Activated CD8-positive, alpha-beta memory T cell treated with anti-CD3 and anti-CD28 coated beads, Interleukin-2, amount 50 U/mL, for 1 hour (primary cell): Measurements from ENCODE around the gene HLA-DOA.

ENCODE experiments used
- DNase-seq: peaks from one replicate; pipeline ENCODE4 v3.0.0-alpha.2; 2020; ENCODE audit errors: extremely low read depth

Gene HLA-DOA

DNA sequence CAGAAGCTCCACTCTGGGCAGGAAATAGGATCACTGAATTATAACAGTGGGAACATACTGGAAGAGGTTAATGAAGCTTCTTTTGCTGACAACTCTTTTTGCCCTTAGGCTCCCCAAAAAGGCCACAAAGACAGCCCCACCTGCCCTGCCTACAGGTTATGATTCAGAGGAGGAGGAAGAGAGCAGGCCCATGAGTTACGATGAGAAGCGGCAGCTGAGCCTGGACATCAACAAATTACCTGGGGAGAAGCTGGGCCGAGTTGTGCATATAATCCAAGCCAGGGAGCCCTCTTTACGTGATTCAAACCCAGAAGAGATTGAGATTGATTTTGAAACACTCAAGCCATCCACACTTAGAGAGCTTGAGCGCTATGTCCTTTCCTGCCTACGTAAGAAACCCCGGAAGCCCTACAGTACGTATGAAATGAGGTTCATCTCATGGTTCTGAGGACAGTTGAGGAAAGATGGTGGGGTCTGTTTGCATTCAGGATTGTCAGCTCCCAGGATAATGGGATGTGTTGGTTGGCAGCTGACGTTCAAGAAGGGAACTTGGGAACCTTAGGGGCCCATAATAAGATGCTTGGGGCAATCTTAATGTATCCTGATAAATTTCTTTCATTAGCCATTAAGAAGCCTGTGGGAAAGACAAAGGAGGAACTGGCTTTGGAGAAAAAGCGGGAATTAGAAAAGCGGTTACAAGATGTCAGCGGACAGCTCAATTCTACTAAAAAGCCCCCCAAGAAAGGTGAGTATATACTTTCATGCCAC is 29.5 kb downstream of the HLA-DOA start:
- no peak for DNase-seq

DNA sequence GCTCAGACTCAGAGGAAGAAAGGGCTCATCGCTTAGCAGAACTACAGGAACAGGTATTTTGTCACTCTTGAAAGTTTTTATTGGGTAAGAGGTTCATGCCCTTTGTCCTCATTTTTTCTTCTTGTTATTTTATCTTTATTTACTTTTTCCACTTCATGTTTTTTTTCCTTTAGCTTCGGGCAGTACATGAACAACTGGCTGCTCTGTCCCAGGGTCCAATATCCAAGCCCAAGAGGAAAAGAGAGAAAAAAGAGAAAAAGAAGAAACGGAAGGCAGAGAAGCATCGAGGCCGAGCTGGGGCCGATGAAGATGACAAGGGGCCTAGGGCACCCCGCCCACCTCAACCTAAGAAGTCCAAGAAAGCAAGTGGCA is 31.5 kb downstream of the HLA-DOA start:
- DNase-seq, result no peak

DNA sequence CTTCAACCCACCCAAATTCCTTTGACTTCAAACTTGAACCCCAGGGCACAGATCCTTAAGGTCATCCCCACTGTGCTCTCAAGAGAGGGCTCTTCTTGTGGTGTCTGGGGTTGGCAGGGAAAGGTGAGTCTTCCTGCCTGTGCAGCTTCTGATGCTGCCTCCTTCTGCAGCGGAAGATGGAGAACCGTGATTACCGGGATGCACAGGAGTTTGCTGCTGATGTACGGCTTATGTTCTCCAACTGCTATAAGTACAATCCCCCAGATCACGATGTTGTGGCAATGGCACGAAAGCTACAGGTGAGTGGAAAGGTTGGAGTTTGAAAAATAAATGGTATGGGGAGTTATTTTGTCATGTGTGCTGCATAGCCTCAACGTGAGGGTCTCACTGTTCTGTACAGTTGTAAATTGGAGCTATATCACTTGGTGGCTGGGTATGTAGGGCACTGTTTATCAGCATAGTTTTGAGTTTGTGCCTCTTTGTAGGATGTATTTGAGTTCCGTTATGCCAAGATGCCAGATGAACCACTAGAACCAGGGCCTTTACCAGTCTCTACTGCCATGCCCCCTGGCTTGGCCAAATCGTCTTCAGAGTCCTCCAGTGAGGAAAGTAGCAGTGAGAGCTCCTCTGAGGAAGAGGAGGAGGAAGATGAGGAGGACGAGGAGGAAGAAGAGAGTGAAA is 32.0 kb downstream of the HLA-DOA start:
- DNase-seq, result no peak

DNA sequence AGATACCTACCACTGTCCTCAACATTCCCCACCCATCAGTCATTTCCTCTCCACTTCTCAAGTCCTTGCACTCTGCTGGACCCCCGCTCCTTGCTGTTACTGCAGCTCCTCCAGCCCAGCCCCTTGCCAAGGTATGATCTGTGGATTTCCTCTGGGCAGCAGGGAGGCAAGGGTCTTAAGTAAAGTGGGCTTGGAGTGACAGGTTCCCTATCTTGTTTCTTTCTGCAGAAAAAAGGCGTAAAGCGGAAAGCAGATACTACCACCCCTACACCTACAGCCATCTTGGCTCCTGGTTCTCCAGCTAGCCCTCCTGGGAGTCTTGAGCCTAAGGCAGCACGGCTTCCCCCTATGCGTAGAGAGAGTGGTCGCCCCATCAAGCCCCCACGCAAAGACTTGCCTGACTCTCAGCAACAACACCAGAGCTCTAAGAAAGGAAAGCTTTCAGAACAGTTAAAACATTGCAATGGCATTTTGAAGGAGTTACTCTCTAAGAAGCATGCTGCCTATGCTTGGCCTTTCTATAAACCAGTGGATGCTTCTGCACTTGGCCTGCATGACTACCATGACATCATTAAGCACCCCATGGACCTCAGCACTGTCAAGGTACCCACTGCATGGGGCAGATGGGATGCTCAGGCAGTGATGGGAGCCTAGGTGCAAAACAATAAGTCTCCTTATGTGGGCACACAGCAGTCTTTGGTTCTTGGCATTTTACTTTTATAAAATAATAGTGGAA is 32.9 kb downstream of the HLA-DOA start:
- no peak for DNase-seq

DNA sequence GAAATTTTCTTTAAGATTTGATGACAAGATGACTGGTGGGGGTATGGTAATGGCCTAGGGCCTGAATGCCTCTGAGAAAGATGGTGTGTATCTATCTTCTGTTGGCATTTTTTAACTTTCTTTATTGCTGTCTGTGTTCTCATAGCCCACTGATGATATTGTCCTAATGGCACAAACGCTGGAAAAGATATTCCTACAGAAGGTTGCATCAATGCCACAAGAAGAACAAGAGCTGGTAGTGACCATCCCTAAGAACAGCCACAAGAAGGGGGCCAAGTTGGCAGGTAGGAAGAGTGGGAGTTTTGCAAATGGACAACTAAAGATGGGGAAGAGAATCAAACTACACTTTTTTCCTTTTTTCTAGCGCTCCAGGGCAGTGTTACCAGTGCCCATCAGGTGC is 33.5 kb downstream of the HLA-DOA start:
- no peak for DNase-seq

DNA sequence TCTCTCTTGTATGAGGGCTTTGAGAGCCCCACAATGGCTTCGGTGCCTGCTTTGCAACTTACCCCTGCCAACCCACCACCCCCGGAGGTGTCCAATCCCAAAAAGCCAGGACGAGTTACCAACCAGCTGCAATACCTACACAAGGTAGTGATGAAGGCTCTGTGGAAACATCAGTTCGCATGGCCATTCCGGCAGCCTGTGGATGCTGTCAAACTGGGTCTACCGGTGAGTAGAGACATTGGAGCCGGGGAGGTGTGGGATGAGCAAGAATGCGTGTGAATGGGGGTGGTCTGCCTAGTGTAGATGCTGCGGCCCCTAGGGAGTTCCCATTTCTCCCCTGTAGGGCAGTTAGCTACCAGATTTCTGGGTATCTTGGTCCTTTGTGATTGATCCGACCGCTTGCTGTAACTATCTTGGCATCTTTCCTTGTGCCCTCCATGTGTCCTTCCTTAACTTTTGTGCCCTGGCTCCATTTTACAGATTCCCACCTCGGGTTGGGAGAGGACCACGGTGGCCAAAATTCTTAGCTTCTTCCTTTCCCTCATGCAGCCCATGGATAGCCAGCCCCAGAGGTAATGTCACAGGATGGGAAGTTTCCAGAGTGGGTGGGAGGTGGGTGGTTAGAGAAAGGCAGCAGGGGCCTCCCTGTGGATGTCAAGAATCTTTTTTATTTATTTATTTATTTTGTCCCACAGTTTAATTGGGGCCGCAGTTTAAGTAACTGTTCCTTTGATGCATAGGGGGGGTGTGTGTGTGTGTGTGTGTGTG is 34.7 kb downstream of the HLA-DOA start:
- DNase-seq, result no peak

DNA sequence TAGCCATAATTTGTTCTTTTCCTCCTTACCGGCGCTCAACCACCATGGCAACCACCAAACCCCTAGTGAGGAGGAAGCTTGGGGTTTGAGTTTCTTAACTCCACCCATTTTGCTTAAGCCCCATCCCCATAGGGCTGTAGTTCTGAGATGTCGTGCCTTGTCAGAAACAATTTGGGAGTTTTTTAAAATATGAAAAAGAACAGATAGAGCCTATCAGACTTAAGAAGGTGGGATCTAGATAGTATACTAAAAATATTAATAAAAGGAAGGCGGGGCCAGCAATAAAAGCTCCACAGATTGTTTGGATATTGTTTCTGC is 35.4 kb downstream of the HLA-DOA start:
- DNase-seq, result no peak

DNA sequence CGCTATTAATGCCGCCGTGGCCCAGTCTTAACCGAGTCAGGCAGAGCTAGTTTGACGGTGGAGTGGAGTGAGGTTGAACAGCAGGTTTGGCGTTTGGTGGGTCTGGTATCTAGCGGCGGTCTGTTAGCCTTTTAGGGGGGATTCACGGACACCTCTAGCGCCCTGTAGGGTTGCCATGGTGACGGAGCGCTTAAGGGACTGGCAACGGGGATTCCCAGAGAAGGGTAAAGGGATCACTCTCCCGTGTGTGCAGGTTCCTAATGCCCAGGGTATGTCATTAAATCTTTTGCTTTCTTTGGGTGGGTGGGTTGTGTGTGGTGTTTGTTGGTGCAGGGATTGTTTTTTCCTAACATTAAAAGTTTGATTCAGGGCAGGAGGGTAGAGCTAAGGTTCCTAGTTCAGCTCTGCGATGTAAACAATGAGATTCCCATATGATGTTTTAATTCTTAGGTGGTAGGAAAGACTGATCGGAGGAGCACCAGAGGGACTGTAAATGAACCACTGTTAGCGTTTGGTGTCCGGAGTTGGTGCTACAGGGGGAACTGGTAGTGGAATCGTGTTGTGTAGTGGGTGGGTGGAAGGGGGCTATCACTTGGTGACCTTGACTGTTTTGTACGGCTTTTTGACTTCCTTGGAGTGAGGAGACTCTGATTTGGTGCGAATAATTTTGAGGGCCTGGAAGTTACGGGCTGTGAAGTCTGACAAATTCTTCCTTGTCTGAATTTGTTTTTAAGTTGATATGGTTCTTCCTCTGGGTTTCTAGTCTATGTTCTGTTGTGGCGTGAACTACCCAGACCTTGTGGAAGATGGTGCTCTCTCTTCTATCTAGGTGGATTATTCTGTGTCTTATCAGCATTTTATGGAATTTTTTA is 36.0 kb downstream of the HLA-DOA start:
- peak; percentile 55 for DNase-seq

DNA sequence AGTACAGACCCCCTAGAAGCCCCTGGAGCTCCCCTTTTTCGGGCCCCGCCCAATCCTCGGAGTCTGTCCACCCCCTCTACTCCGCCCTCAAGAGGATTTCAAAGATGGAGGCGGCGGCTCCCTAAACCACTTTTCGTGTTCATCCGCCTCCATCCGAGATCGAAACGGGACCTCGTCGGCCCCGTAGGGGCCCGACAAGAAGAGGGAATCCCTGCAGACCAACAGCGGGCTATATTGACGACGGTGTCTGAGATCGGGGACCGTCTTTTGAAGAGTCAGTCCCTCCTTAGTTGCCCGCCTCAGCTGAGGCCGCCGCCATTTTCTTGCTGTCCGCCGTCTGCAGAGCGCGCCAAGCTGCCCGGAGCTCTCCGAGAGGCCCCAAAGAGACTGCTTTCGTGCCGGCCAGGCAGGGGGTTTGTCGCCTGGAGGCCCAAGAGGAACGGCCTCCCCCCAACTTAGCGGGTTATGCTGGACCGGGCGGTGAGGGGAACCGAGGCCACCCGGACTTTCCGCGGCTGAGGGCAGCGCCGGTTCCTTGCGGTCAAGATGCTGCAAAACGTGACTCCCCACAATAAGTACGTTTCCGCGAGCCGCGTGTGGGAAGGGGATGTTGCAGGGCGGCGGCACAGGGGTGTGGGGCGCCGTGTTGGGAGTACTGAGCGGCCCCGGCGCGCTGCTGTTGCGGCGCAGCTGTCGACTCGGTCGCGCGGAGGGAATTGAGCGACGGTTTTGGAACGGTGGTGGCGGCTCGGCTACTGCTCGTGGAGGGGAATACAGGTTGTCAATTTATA is 36.8 kb downstream of the HLA-DOA start:
- DNase-seq, result no peak

DNA sequence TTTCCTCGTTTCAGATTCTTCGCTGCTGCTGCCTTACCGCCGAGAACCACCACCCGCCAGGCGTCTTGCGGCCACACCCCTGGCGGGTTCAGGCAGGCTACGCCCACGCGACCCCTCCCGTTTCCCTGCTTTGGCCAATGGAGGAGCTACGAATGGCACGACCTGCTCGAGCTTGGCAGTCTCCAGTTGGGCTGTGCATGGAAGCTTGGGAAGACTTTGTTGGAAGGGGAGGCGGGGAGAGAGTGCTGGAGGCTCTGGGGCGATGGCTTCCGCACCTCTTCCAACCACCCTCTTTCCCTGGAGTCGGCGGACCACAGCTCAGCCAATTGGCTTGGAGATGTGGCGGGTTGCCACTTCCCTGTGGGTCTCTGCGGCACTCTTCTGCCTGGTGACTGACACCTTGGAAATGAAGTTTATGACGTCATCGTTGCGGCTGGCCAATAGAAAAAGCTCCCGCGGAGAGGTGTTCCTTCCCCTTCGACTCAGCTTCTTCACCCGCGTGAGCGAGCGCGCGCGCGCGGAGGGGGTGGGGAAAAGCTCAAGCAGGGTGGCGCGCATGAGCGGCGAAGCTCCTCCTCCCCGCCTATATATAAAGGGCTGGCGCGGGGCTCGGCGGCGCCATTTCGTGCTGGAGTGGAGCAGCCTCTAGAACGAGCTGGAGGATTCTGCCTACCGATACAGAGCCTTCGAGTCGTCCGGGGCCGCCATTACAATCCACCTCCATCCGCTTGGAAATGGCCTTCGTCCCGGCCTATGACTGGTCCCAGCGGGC is 37.6 kb downstream of the HLA-DOA start:
- peak; percentile 98 for DNase-seq

DNA sequence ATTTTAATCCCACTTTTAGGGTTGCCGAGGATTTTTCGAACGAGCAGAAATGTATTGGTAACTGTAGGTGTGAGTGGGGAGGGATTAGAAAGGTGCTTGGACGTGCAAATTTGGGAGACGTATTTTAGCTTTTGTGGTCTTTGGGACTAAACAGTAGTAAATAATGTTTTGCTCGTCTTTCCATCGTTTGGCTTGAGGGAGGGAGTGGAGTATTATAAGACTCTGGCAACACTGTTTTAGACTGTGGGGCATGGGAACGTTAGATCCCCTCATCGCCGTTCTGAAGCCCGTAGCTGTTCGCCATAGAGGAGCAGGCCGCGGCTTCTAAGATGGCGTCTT is 38.2 kb downstream of the HLA-DOA start:
- no peak for DNase-seq

DNA sequence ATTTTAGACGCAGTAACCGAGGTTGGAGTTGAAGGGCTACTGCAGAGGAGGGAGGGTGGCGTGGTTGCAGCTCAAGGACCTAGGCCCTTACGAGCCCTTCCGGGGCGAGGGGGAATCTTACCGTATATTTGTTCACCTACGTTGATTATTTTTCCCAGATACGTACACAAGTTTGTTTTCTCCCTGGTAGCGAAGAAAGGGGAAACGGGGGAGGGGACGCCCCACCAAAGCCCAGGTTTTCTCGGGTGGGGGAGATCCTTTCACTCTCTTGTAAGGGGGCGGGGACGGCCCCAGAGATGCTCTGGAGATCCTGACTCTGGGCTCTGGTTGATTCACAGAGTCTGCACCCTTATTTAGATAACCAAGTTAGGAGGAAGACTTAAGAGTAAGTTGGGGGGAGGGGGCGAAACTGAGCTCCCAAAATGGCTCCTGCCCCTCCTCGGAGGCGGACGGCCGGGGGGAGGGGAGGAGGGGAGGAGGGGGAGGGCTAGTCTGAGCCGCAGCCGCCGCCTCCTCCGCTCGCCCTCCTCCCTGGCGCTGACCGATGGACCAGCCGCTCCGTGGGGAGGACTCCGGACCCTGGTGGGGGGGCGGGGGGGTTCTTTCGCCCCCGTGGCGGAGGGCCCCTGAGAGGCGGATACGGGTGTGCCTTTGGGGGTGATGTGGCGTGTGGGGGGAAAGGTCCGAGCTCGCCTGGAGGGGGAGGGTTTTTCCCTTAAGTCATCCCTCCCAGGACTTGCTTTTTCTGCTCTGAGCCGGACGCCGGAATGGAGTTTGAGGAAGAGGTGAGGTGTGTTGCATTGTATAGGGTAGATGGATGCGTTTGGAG is 38.8 kb downstream of the HLA-DOA start:
- no peak for DNase-seq

DNA sequence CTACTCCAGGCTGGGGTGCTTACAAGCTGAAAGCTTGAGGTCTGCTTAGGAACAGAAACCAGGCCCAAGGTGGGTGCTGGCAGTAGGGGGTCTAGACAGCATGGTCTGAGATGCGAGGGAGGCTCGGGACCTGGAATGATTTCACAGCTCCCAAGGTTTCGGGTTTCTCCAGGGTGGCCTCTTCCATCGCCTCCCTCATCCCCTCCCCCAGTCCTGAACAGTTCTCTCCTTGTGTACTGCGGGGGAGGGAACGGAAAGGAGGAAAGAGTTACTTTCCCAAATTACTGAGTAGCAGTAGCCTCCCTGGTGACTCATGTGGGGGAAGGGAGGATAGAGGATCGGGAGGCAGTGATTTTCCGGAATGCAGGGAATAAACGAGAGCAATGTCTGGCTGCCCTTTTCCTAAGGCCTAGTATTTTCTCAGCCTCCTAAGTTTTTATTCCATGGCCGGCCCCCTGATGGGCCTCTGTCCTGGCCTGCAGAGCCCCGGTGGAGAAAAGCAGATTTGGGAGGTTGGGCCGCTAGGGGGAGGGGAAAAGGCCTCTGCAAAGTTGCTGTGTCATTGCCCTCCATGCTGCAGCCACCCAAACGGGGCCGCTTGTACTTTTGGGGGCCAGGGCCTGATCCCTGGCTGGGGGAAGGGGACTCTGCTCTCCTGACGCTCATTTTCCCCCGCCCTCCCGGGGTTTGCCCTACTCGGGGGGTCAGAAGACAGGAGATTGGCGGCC is 39.5 kb downstream of the HLA-DOA start:
- DNase-seq, result no peak

DNA sequence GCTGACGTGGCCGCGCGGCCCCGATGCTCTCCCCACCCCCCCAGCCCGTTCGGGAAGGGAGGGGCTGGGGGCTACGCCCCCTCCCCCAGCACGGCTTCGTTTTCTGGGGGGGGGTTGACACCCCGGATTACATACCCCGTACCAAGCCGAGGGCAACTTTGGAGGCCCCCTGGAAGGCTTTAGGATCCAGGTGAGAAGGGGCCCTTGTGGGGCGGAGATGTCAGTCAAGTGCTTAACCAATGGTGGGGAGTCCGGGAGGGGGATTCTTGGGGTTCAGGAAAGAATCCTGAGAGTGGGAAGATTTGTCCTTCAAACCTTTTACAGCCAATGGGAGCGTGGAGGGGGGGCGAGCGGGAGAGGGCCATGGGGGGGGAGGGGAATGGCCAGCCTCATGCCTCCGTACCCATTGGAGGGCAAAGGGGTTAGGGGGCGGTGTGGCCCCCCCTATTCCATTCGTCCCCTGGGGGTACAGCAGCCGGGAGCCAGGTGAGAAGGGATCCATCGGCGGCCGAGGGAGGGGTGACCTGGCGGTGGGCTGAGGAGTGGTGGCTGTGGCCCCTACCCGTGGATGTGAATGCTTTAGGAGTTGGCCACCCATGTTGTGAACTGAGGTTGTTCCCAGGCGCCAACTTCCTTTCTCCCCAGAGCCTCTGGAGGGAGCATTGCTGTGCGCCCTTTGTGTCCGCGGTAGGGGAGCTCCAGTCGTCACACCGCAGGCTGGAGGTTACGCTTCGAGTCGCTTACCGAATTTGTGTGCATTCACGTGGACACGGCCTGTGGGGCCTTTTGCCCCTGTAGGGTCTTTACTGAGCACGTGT is 40.3 kb downstream of the HLA-DOA start:
- DNase-seq, result no peak

DNA sequence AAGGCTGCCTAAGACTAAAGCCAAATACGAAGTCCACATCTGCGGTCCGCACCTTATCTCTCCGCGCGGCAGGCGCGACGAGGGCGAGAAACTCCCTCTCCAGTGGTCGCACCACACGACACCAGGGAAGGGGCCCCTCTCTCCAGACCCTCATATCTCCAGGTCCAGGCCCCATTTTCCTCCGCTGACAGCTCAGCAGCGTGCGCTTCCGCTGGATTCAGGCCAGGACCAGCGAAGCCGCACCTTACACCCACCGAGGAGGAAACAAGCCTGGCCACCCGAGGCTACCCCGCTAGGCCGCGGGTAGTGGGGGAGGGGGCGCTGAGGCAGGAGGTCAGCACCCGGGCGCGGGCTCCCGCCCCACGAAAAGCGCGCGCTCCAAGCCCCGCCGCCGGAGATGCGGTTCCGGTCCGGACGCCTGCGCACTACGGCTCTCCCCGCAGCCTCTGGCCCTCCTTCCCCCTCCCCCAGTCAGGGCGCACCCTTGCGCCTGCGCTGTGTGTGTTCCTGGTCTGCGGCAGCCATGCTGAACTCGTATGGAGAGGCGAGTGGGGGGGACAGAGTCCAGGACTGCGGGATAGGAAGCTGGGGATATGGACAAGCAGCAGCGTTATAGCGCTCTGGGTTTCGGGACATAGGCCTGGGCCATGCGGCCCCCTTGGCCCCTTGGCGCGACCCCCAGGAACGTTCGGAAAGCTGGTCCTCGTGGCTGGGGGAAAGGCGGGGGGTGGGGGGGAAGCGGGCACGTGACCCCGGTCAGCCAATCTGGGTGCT is 41.1 kb downstream of the HLA-DOA start, which contains the start of gene BRD2:
TSS of gene BRD2 (plus strand) at position 502 of the 774 bp plus-strand sequence. CDS start 4,305 bp downstream, outside the sequence.
- DNase-seq, result peak; percentile 85
